DMS 273 (cell line): ENCODE data around the gene GFRAL.
"Not testable (repeated sequence)": the region's sequence is repeated elsewhere in the genome, so short reads cannot be mapped to it uniquely, and the experiment has no call there.

Source experiments
- DNase-seq: peaks from one replicate; lab custom pipeline; 2025; ENCODE audit not compliant: unreplicated experiment; lab: John Stamatoyannopoulos, UW

The GFRAL gene, protein sequence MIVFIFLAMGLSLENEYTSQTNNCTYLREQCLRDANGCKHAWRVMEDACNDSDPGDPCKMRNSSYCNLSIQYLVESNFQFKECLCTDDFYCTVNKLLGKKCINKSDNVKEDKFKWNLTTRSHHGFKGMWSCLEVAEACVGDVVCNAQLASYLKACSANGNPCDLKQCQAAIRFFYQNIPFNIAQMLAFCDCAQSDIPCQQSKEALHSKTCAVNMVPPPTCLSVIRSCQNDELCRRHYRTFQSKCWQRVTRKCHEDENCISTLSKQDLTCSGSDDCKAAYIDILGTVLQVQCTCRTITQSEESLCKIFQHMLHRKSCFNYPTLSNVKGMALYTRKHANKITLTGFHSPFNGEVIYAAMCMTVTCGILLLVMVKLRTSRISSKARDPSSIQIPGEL

DNA sequence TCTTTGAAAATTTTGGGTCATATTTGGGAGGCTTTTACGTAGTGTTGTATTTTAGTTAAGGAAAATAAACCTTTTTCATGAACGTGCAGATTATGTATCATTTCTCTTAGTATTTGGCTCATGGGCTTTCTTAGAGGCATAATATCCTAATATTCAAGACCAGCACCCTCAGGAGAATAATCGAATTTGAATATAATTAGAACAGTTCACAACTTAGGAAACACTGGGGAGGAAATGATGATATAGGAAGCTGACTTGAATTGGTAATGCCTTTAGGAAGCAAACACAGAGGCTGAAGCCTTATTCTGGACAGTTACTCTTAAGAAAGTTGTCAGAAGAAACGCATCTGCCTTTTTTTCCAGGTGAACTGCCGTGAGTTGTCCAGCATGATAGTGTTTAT, at the start of gene GFRAL:
Gene GFRAL, plus strand, starts transcription at position 301 of the 400 bp plus-strand sequence. Its CDS starts 86 bp downstream, at position 387.
- DNase-seq: no peak

DNA sequence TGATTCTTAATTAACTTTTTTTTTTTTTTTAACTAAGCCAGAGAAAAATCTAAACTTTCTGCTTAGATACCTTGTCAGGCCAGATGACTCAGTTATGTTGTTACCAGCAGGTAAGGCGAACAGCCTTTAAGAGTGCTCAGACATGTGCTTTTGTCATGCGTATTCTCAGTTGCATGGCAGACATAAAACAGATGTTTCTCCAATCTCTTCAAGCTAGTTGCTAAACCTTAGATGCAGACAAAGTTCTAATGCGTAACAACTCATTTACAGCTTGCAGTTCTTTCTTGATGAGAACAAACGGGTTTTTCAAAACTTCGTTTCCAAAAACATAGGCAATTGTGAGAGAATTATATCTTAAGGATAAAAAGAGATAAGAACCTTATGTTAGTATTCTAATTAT, 49.6 kb upstream of the GFRAL start:
- no peak for DNase-seq

DNA sequence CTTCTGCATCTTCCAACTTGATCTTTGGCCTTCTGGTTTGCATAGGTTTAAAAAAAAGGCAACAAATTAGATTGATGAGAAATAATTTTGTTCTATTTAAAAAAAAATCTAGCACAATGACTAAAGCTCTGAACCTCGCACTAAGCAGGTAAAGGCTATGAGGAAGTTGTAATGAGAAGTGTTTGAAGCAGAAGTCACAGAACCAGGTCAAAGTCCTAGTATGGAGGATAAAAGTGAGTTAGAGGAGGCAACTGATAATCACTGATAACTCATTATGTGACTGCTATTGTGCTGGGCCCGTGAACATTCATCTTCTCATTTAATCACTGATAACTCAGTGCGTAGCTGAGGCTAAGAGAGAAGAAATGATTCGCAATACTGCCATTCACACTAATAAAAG, 46.1 kb upstream of the GFRAL start:
- no peak for DNase-seq

DNA sequence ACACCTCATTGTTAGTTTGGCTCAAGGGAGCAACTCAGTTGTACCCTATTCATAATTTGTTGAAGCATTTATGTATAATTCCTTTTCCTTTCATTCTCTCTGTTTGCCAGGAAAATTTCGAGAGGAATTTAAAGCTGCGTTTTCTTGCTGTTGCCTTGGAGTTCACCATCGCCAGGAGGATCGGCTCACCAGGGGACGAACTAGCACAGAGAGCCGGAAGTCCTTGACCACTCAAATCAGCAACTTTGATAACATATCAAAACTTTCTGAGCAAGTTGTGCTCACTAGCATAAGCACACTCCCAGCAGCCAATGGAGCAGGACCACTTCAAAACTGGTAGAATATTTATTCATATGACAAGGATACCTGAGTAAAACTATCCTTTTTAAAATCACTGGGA, 45.2 kb upstream of the GFRAL start:
- no peak for DNase-seq

DNA sequence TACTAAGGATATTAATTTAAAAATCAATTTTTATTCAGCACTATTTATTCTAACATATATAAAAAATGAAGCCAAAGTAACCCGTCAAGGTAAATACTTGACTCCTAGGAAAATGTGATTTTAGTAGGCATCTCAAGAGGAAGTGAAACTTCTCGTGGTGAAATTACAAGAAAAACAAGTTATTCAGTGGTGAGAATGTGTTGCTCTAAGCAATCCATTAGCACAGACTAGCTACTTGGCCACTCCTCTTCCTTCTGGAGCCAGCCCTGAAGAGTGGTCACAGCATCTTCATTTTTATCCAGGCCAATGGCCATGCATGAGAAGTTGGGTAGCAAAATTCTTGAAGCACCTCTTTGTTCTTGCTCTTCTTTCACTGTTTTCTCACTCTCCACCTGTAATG, 40.4 kb upstream of the GFRAL start:
- no peak for DNase-seq

DNA sequence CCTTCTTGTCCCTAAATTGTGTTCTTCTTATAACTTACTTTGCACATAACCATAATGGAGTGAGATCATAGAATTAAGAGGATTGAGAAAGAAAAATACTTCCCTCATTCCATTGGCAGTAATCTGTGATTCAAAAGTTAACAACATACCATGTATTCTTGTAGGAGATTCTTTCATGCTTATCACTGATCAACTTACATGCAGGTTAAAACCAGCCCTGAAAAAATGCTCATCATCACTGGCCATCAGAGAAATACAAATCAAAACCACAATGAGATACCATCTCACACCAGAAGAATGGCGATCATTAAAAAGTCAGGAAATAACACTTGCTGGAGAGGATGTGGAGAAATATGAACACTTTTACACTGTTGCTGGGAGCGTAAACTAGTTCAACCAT, 36.5 kb upstream of the GFRAL start:
- no peak for DNase-seq

DNA sequence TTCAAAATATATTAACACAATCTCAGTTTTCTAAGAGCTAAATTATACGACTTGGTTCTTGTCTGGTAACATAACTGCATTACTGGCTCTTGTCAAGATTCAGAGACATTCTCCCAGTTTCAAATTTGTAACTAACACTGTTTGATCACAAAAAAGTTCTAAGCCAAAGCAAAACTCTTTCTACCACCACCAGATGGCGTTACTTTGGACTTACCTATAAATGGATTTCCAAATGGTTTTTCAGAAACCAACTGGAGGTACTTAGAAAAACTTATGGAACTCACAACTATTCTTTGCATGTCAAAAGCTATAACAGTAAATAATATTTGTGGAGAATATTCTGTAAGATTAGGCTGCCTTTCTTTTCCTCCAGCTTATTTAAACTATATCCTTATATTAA, 34.2 kb upstream of the GFRAL start:
- DNase-seq: peak; percentile 50

DNA sequence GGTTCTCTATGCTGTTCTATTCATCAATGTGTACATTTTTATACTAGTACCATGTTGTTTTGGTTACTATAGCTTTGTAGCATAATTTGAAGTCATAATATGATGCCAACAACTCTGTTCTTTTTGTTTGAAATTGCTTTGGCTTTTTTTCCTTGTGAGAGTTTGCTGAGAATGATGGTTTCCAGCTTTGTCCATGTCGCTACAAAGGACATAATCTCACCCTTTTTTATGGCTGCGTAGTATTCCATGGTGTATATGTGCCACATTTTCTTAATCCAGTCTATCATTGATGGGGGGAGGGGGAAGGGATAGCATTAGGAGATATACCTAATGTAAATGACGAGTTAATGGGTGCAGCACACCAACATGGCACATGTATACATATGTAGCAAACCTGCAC, 30.1 kb upstream of the GFRAL start:
- not testable (repeated sequence) for DNase-seq

DNA sequence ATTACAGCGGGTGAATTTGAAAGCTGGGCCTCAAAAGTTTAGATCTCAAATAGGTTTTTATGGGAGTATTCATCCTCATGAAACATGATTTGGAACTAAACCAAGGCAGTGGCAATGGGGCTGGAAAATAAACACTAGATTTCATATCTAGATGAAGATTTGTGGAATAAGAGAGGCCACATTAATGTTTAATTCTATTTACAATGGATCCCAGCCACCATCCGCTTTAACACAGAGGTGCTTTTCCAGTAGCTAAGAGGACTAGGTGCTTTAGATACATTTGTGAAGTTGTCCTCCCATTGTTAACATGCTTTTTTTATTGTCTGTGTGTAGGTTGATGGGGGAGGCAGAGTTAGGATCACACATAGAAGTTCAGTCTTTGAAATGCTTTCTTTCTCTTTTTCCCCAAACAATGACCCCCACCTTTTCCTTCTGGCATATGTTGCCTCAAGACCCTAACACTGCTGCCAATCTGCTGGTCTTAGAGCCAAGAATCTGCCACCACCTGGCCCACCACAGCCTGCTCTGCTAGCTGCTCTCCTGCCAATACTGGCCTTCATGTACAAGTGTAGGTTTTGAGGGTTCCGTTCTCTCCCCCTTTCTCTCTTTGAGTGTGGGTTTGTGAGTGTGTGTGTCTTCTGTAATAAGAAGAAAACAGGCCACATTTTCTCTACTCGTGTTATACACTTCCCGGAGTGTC, 27.8 kb upstream of the GFRAL start:
- DNase-seq: peak; percentile 54

DNA sequence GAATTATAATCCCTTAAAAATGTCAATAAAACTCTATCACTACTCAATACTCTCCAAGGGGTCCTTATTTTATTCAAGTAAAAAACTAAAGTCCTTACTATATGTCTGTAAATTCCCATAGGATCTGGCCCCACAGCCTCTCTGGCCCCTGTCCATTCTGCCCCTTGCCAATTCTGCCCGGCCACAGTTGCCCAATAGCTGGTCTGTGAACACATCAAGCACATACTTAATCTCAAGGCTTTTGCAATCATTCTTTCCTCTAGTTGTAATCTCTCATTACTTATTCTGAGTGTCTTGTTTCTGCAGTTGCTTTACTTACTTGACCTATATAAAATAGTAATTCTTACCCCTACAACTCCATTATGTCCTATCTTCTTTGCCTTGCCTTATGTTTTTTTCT, 22.5 kb upstream of the GFRAL start:
- DNase-seq: no peak

DNA sequence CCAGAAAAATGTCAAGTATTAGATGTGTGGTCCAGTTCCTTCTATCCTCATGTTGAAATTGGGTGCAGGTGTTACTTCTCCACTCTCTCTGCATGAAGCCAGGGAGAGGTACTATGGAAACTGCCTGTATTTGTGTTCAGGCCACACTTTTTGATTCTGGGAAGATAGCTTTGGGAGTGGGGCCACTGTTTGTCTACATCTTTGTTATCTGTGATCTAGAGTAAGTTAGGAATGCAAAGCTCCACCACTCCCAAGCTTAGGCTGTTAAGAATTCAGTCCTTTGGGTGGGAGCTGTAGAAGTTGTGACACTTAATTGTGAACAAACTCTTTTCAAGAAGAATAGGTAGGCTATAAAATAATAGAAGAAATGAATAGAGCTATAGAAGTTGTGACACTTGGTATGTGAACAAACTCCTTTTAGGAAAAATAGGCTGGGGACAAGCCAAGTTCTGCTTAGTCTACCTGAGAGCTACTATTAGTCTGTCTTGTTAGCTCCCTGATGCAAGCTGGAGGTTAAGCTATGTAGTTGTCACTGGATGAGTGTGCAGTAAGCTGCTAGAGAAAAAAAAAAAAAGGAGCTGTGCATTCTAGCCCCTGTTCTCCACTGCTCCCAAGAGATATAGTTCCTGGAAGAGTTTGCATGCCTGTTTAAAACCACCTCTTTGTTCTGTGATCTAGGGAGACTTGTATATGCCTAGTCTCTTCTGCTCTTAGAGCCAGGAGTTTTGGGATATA, 7.1 kb upstream of the GFRAL start:
- DNase-seq: no peak

DNA sequence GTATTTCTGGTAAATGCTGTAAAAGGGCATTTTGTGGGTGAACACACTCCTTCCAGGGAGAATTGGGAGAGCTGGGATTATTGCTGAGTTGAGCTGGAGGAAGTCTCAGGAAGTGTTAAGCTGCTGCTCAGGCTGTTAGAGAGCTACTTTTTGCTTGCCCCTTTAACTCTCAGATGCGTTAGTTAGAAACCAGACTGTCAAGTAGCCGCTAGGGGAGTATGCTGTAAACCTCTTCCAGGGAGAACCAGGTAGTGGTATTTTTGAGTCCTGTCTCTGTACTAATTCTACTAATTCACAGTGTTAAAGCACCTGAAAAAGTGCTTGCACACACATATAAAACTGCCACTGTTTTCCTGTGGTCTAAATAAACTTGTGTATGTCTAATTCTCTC, 6.6 kb upstream of the GFRAL start:
- no peak for DNase-seq

DNA sequence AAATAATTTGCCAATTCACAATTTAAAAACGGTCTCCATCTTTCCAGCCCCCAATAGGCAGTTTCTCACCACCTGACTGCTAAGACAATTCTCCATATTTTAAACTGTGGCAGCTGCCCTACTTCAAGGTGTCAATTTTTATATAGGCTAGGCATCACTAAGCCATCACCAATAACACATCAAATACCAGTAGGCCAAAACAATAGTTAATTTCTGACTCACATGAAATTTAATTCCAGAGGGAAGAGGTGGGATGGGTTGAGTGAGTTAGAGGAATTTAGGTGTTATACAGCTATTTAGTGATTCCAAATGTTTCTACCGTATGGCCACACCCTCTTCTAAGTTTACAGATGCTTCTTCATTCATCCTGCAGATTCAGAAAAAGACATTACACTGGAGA, 49.9 kb downstream of the GFRAL start:
- no peak for DNase-seq

DNA sequence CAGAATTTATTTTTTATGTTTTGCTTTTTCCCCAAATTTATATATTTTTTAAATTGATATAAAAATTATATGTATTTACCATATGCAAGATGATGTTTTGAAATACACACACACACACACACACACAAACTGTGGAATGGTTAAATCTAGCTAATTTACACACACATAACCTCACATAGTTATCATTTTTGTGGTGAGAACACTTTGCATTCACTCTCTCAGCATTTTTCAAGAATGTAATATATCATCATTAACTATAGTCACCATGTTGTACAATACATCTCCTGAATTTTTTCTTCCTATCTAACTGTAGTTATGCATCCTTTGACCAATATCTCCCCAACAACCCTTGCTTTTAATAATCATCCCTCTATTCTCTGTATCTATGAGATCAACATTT, 52.2 kb downstream of the GFRAL start:
- DNase-seq: no peak

DNA sequence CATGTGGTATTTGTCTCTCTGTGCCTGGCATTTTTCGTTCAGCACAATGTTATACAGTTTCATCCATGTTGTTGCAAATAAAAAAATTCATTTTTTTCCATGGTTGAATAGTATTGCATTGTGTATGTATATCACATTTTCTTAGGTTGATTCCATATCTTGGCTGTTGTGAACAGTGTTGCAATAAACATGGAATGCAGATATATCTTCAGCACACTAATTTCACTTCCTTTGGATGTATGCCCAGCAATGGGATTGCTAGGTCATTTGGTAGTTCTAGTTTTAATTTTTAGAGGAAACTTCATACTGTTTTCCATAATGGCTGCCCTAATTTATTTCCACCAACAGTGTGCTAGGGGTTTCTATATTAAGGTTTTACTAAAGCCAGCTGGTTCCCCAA, 52.6 kb downstream of the GFRAL start:
- DNase-seq: no peak

DNA sequence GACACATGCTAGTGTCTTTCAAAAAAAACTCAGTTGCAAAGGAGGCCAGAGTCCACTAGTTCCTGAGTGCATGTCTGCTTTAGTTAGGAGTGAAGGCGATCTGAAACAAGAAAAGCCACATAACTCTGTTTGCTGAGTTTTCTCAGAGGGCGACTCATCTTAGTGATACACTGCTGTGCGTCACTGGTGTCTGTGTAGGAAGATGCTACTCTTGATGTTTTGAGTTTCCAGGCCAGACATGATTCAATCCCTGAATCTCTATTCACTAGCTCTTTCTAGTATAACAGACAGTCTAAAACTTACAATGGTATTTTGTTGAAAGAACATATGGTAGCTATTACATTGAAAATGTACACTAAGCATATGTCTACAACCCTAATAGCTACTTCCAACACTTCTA, 60.9 kb downstream of the GFRAL start:
- no peak for DNase-seq

DNA sequence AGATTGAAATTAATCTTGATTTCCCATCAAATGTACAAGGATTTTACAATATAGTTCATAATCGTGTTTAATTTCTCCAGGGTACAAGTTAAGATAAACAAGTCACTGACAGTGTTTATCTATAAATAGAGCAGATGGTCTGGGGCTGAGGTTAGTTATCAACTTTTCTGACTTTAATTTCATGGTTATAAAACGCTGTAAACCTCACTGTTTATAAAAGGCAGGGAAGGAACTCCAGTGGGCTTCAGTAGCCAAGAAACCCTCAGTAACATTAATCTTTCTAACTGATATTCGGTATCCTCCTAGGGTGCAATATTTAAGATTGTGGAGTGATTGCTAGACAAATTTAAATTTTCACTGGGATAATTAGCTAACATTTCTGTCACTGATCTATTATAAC, 68.6 kb downstream of the GFRAL start:
- DNase-seq: no peak

DNA sequence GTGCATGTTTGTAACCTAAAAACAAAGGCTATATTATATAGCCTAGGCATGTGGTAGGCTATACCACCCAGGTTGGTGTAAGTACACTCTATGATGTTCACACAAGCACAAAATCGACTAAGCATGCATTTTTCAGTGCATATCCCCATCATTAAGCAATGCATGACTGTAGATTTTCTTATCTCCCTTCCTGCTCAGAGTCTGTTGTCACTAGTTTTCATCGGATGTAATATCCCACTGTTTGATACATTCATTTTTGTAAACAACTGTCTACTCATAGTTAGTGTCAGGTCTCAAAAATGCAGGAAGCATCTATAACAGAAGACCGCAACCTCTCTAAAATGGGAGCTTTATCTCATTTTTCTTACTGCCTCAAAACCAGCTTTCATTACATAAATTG, 70.7 kb downstream of the GFRAL start:
- no peak for DNase-seq

DNA sequence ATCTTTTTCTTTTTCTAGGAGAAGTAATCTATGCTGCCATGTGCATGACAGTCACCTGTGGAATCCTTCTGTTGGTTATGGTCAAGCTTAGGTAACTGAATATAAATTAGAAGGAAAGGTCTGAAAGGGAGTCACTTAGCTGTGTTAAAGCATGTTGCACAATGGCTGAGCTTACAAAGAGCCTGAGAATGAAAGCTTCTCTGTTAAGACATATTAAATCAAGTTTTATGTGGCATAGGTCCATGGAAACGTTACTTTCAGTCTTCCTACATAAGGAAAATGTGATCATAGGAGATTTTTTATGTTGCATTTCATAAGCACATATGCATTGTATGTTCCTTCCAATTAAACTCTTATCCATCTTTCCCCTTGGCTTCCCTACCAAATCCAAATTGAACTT, 72.1 kb downstream of the GFRAL start:
- DNase-seq: no peak

DNA sequence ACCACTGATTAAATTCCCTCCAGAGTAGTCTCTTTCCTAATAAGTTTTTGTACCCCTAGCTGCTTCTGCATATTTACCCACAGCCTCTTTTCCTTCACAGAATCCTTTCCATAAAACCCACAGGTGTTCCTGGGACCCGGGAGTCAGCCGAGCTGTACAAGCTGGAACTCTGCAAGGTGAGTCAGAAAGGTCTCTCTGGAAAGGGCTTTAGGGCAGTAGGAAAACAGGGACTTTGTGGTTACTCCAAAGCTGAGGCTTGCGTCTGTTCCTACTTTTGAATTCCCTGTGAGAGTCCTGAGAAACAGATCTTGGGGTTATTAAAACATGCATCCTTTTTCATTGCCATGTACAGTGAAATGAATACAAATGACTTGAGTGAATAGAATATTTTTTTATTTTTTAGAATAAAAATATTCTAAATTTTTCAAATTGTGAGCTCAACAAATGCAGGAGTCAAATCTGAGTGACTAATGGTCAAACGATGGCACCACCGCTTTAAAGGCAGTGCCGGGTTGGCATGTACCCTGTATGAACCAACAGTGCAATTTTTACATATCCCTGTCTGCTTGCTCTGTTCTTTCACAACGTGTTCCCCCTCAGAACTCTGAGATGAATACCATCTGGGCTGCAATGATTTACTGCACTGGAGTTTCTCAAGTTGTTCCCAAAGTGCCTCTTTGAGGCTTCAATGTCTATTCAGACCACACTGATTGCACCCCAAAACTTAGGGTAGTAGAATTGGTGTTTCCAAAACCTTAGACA, 78.4 kb downstream of the GFRAL start:
- no peak for DNase-seq

DNA sequence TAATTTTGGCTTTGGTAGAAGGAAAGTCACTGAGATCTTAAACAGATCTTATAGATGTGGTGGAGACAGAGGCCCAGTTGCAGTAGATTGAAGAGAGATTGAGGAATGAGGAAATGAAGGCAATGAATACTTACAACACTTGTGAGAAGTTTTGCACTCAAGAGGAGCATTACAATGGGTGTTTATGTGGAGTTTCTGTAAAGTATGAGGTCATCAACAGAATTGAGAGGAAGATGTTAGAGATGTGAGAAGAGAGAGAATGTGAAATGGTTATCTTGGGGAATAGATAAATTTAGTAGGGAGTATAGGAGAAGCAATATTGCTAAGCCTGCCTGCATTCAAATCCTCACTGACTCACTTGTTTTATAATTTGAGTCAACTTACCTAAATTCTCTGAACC, 83.4 kb downstream of the GFRAL start:
- no peak for DNase-seq
